ENCODE data around the gene KCTD11.
A peak's percentile ranks its signal among the peaks of the same experiment; 100 is the strongest.
"Not testable (repeated sequence)": the region's sequence is repeated elsewhere in the genome, so short reads cannot be mapped to it uniquely, and the experiment has no call there.

The KCTD11 gene

DNA sequence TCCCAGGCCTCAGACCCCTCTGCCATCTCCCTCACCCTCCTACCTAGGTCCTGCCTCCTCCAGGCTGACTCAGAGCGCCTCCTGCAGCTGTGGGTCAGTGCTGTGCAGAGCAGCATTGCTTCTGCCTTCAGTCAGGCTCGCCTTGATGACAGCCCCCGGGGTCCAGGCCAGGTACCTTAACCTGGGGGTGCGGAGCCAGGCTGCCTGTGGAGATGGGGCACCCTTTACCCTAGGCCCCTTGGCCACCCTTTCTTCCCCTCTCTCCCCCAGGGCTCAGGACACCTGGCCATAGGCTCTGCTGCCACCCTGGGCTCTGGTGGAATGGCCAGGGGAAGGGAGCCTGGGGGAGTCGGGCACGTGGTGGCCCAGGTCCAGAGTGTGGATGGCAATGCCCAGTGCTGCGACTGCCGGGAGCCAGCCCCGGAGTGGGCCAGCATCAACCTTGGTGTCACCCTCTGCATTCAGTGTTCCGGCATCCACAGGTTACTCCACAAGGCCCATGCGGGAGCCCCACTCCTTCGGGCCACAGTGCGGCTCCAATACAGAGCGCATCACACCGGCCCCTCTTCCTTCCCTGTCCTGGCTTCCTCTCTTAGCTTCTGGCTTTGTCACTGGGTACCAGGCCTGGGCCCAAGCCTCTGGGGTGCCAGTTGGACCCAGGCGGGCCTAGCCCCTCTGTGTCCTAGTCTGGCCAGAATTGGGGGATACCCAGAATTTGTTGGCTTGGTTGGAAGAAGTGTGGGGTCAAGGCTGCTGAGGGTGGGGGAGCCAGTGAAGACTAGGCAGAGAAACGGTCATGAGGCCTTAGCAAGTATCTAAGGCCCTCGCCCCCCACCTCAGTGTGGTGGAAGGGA, 5.0 kb upstream of the KCTD11 start:
- no peak for DNase-seq

DNA sequence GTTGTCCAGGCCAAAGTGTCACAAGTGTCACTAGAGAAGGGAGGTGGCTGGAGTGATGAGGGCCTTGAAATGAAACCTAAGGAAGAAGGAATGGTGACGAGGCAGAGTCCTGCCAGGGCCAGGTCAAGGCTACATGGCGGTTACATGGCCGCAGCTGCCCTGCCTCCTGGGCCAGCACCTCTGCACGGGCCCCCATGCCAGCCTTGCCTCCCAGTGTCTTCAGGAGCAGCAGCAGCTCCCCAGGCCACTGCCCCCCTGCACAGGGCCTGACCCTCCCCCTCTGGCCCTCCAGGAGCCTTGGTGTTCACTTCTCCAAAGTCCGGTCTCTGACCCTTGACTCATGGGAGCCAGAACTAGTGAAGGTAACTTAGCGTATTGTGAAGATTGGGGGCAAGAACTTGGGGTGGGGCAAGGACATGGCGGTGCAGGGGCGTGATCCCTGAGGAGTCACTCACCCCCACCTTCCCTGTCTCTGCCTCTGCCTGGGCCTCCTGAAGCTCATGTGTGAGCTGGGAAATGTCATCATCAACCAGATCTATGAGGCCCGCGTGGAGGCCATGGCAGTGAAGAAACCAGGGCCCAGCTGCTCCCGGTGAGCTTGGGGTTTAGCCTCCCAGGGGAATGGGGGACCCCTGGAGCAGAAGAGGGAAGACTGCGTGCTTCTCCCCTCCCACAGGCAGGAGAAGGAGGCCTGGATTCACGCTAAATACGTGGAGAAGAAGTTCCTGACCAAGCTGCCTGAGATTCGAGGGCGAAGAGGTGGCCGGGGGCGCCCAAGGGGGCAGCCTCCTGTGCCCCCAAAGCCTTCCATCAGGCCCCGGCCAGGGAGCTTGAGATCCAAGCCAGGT, 4.1 kb upstream of the KCTD11 start:
- DNase-seq, result no peak

DNA sequence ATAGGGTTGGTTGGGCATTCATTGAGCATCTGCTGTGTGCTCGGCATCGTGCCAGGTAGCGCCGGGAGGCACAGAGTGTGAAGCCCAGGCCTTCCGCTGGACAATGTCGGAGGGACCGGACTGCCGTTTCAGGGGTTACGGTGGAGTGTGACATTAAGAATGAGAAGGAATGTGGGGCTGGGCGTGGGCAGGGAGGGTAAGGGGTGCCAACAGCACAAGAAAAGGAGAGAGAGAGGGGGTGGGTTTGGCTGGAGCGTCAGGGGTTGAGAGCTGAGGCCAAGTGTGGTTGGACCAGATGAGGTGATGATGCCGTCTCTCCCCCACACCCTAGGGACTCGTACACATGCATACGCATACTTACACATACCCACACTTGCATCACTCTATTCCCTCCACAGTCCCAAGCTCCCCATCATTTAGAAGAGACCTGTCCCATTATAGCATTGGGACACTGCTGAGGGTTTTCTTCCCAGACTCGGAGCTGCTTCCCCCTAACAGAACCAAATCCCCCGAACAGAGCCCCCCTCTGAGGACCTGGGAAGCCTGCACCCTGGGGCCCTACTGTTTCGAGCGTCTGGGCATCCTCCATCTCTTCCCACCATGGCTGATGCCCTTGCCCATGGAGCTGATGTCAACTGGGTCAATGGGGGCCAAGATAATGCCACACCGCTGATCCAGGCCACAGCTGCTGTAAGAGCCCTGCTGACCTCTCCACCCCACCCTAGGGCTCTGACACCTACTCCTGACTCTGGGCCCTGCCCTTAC, 3.3 kb upstream of the KCTD11 start:
- no peak for DNase-seq

DNA sequence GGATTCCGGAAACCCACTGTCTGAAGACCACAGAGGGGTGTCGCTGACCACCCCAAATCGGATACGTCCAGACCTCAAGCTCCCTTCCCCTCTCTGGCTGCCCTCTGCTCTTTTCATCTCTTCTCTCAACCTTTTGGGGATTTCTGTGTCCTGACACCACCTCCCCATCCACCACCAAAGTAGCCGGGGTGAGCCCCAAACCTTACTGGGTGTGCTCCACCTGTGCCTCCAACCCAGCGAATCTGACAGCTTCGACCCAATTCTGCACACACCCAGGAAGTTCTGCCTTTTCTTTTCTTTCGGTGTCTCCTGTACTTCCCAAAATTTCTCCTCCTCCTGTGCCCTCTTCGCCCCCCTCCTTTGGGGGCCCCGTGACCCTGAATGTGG, 534 bp downstream of the KCTD11 start:
- DNase-seq, result no peak

DNA sequence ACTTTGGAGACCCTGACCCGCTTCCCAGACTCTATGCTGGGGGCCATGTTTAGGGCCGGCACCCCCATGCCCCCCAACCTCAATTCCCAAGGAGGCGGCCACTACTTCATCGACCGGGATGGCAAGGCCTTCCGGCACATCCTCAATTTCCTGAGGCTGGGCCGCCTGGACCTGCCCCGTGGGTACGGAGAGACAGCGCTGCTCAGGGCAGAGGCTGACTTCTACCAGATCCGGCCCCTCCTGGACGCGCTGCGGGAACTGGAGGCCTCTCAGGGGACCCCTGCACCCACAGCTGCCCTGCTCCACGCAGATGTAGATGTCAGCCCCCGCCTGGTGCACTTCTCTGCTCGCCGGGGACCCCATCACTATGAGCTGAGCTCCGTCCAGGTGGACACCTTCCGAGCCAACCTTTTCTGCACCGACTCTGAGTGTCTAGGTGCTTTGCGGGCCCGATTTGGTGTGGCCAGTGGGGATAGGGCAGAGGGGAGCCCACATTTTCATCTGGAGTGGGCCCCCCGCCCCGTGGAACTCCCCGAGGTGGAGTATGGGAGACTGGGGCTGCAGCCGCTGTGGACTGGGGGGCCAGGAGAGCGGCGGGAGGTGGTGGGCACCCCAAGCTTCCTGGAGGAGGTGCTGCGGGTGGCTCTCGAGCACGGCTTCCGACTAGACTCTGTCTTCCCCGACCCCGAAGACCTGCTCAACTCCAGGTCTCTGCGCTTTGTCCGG, 1.1 kb downstream of the KCTD11 start:
- DNase-seq, result no peak

DNA sequence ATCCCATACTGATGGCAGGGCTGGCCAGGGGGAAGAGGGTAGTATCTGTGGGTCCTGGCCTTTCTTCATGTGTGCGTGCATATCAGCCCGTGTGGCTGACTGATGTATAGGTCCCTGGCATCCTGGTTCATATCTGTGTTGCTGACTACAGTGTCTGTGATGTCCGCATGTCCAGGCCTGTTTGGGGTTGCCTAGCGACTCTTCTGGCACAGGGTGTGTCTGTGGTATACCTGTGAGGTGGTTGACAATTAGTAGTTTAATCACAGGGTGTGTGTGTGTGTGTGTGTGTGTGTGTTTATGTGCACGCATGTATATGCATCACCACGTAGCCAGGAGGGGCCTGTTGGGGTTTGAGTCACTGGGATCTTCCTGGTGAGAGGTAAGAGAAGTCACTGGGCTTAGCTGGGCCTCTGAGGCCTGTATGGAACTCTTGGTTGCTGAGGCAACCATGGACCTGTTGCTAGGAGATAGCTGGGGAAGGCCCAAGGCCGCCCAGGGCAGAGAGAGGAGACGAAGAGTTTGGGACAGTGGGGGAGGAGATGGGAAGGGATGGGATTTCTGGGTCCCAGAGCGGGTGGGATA, 2.4 kb downstream of the KCTD11 start:
- no peak for DNase-seq

DNA sequence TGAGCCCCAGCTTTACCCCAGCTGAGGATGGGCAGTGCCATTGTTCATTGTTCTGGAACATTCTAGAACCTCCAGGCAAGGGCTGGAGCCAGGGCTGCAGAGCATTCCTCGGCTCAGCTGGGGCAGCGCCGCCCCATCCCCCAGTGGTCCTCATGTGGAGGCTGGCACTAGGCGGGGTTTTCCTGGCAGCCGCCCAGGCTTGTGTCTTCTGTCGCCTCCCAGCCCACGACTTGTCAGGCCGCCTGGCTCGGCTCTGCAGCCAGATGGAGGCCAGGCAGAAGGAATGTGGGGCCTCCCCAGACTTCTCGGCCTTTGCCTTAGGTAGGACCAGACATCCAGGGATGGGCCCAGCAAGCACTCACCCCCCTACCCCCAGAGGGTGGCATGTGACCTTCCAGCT, 3.1 kb downstream of the KCTD11 start, which contains the start of gene TMEM95:
TMEM95 (plus strand) TSS at position 104 of the 400 bp plus-strand sequence; CDS start at position 153, 49 bp downstream.
- no peak for DNase-seq

DNA sequence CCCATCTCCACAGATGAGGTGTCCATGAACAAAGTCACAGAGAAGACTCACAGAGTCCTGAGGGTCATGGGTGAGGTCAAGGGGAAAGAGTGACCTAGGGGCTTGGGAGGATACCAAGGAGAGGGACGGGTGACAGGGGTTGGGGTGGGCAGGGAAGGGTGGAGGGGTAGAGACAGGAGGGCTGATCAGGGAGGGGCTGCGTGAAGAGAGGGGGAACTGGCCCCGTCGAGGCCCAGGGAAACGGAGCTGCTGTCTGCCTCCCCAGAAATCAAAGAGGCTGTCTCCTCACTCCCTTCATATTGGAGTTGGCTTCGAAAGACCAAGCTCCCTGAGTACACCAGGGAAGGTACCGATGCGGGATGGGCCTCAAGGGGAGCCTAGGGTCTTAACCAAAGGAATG, 3.6 kb downstream of the KCTD11 start:
- no peak for DNase-seq

DNA sequence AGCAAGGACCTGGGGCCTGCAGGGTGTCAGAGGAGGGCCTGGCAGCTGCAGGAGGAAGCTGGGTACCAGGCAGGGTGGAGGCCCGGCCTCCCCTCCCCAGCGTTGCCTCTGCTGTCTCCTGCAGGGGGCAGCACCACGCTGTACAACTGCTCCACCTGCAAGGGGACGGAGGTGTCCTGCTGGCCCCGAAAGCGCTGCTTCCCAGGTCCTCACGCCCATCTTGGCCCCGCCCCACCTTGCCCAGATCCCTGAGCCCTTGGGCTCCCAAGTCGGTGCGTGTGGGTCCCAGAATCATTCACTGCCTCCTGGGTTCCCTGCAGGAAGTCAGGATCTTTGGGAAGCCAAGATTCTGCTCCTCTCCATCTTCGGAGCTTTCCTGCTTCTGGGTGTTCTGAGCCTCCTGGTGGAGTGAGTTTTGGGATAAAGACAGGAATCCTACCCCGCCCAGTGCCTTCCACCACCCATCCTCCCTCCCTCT, 4.1 kb downstream of the KCTD11 start:
- DNase-seq, result peak; percentile 75

DNA sequence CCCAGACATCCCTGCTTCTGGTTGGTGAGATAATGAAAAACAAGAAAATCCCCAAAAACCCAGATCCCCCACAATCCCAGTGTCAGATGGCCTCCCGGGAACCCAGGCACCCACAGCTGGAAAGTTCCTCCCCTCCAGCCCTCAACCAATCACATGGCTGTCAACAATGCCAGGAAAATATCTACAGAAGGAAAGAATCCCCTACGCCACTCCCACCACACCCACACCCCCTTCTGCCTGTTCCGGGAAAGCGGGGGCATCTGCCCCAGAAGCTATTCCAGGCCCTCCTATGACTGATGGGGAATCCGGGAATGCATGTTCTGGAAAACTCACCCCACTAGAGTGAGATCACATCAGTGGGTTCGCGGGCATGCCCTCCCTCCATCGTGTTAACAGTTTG, 4.8 kb downstream of the KCTD11 start:
- no peak for DNase-seq

DNA sequence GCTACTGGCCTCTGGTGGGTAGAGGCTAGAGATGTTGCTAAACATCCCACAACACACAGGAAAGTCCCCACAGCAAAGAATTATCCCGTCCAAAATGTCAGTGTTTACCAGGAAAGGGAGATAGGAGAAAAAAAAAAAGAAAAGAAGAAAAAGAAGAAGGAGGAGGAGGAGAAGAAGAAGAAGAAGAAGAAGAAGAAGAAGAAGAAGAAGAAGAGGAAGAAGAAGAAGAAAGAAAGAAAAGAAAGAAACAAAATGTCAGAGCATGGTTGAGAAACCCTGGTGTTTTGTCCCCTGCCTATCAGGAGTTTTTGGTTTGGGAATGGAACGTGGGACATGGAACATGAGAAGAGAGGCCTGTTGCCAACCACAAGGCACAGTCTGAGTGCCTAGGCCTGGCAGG, 5.4 kb downstream of the KCTD11 start:
- no peak for DNase-seq

DNA sequence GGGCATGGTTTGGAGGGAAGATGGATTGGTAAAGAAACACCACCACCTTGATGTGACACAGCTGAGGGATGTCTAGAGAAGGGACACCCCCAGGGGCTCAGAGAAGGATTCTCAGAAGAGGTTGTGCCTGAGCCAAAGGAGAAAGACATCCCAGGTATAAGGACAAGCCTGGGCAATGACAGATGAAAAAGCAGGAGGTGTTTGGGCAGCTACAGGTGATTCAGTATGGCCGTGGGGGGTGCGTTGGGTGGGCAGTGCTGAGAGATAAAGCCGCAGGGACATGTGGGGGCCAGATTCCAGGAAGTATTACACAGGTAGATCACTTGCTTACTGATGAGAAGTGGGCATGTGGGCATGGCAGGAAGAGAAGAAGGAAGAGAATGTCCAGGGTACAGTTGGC, 9.9 kb downstream of the KCTD11 start:
- no peak for DNase-seq

DNA sequence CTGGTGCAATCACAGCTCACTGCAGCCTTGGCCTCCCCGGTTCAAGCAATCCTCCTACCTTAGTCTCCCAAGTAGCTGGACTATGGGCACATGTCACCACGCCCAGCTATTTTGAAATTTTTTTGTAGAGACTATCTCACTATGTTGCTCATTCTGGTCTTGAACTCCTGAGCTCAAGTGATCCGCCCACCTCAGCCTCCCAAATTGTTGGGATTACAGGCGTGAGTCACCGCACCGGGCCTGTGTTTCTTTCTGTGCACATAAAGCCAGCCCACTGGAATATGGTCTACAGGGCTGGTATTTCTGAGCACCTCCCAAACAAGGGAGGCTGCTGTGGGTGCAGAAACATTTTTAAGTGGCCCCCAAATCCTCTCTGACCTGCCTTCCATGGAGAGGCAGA, 11.3 kb downstream of the KCTD11 start:
- DNase-seq, result no peak

DNA sequence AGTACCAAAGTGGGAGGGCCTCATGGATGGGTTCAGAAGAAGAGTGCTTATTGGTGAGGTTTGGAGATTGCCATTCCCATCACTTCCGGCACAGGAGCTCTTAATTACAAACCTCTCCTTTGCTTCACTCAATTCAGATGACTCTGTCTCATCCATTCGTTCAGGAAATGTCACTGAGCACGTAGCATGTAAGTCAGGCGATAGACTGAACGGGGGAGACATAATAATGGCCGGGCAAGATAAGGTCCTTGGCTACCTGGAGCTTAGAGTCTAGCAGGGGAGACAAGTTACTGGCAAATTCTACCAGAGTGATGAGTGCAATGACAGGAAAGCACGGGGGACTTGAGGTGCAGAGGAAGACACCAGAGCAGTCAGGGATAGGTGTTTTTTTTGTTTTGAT, 14.0 kb downstream of the KCTD11 start:
- not testable (repeated sequence) for DNase-seq

DNA sequence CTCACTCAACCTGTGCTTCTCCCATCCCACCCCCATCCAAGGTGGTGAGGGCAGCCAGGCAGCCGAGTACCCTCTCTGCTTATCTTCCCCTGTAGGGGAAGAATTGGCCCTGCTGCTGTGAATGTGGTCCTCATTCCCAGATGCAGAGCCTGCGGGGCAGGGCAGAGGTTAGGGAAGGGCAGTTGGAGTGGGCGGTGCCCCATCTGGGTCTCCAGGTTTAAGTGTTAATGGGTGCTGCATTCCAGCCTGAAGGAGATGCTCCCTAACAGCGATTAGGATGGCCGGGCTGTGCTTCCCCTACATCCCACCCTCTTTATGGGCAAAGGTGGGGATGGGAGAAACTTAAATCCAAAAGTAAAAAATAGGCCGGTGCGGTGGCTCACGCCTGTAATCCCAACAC, 15.1 kb downstream of the KCTD11 start:
- no peak for DNase-seq

DNA sequence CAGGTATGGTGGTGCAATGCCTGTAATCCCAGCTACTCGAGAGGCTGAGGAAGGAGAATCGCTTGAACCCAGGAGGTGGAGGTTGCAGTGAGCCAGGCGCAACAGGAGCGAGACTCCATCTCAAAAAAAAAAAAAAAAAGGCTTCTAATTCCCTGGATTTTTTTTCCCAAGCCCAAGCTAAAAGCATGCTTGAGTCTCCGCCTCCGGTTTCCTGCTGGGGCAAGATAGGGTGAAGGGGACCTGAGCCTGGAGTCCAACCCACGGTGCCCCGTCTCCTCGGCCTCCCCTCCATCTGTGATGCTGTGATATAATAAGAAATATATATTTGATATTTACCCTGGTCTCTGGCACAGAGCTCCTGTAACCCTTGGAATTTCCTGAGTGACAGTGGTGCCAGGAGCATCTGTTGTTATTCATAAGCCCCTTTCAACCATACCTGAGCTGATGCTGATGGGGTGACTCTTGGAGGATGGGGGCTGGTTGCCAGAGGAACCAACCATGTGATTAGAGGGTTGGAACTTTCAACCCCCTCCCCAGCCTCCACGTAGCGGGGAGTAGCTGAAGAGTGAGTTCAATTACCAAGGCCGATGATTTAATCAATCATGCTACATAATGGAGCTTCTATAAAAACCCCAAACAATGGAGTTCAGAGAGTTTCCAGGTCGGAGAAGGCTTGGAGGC, 16.1 kb downstream of the KCTD11 start:
- no peak for DNase-seq

DNA sequence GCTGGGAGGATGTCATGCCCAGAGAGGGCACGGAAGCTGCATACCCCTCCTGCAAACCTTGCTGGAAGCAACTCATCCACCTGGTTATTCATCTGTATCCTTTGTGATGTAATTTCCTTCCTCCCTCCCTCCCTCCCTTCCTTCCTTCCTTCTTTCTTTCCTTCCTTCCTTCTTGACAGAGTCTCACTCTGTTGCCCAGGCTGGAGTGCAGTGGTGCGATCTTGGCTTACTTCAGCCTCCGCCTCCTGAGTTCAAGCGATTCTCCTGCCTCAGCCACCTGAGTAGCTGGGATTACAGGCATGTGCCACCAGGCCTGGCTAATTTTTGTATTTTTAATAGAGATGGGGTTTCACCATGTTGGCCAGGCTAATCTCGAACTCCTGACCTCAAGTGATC, 16.6 kb downstream of the KCTD11 start:
- not testable (repeated sequence) for DNase-seq

DNA sequence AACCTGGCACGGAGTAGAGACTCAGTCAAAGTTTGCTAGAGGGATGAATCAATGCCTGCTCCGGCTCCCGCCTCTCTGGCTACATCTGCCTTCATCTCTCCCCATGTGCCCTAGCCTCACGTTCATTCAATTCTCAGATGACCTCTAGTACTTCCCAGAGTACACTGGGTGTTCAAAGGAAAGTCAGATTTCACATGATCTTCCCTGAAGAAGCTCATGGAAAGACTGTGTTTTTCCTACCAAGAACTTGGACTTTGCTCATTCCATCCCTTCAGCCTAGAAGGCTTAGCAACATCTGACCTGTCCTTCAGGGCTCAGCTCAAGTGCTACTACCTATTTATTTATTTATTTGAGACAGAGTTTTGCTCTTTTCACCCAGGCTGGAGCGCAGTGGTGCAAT, 17.9 kb downstream of the KCTD11 start:
- DNase-seq, result no peak

DNA sequence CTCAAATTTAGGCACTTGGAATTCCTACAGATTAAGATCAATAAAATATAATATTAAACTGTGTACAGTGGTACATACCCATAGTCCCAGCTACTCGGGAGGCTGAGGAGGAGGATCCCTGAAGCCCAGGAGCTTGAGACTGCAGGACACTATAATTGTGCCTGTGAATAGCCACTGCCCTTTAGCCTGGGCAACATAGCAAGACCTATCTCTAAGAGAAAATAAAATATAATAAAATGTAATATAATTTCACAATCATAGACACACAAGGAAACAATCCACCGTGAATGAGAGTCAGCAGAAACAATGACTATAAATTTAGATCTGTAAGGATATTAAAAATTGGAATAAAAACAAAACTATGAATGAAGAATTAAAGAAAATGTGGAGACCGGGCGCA, 18.9 kb downstream of the KCTD11 start:
- DNase-seq, result no peak

DNA sequence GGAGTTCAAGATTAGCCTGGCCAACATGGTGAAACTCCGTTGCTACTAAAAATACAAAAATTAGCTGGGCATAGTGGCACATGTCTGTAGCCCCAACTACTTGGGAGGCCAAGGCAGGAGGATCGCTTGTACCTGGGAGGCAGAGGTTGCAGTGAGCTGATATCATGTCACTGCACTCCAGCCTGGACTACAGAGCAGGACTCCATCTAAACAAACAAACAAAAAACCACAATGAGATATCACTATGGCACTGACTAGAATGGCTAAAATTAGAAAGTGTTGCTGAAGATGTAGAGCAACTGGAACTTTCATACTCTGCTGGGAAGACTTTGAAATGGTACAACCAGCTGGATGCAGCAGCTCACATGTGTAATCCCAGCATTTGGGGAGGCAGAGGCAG, 22.4 kb downstream of the KCTD11 start:
- DNase-seq, result no peak

DNA sequence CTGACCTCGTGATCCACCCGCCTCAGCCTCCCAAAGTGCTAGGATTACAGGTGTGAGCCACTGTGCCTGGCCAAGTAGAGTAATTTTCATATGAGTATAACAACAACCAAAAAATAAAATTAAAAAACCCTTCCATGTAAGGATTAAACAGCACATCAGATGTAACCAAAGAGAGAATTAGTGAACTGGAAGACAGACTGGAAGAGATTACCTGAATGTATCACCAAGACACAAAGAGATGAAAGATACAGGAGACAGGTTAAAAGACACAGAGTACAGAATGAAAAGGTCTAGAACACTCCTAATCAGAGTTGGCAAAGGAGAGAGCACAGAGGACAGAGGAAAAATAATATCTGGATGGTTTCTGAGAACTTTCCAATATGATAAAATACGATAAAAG, 27.2 kb downstream of the KCTD11 start:
- DNase-seq, result no peak
